HG03378 (cell line): ENCODE results near the gene RERE.

Experiments used
- ATAC-seq: cut with Tn5 transposase; IDR thresholded peaks from one replicate; pipeline ENCODE4 v1.9.1; 2021; ENCODE audit warnings: mild to moderate bottlenecking, moderate library complexity; ENCODE audit not compliant: unreplicated experiment

The RERE gene

GRCh38 chr1:8817412-8818324 is at the start of gene RERE:
RERE (minus strand) TSS chr1:8817640.
- ATAC-seq, result peak; percentile 76

GRCh38 chr1:8866792-8867415 is 49.5 kb upstream of the RERE start:
- ATAC-seq, result no peak

DNA sequence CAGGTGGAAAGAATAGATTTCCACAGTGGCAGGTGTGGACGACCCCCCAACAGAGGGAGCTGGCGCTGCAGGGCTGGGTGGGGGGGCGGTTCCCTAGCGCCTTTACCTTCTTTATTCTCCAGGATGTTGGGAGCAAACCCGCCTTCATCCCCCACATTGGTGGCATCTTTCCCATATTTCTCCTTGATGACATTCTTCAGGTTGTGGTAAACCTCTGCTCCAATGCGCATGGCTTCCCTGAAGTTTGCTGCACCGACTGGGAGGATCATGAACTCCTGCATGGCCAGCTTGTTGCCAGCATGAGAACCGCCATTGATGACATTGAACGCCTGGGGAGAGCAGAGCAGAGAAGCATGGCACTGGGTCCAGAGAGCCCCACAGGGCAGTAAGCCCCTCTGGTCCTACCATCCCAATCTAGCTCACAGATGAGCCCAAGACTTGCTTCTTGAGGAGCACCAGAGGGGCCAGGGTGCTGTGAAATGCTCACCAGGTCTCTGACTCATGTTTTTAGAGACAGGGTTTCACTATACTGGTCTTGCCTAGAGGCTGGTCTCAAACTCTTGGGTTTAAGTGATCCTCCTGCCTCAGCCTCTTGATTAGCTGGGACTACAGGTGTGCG is 48.8 kb upstream of the RERE start:
- no peak for ATAC-seq

DNA sequence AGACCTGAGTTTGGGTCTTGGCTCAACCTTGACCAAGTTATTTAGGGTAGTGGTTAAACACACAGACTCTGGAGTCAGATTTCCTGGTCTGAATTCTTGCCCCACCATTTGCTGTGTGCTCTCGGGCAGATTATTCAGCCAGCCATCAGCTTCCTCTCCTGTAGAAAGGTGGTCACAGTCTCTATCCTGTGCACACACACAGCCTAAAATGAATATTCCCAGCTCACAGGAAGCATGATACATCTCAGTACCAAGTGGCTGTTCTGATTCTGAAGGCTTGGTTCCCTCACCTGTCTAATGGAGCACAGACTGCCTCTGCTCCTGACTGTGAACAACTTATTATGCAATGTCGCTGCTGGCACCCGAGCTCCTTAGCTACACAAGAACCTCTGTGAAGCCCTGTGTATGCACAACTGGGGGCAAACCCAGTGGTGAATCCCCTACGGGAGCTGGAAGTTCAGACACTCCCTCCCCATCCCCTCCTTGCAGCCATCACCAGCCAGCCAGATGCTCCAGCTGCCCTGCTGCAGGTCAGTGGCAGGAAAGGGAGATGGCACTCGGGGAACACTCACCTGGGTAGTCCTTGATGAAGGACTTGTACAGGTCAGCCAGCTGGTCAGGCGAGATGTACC is 47.4 kb upstream of the RERE start:
- no peak for ATAC-seq

DNA sequence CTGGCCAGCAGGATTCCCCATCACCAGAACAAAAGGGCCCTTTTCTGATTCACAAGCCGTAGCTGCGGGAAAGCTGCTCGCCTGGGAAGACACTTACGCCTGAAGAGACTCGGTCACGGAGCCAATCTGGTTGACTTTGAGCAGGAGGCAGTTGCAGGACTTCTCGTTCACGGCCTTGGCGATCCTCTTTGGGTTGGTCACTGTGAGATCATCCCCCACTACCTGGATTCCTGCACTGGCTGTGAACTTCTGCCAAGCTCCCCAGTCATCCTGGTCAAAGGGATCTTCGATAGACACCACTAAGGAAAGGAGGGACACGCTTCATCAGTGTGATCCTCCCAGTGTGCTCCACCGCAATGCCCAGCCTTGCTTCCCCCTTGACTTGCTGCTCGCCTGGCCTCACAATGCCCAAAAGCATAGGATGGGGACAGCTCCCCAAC is 46.4 kb upstream of the RERE start:
- no peak for ATAC-seq

- no peak for ATAC-seq
Measured at GRCh38 chr1:8863138-8863537, 45.7 kb upstream of the RERE start.

DNA sequence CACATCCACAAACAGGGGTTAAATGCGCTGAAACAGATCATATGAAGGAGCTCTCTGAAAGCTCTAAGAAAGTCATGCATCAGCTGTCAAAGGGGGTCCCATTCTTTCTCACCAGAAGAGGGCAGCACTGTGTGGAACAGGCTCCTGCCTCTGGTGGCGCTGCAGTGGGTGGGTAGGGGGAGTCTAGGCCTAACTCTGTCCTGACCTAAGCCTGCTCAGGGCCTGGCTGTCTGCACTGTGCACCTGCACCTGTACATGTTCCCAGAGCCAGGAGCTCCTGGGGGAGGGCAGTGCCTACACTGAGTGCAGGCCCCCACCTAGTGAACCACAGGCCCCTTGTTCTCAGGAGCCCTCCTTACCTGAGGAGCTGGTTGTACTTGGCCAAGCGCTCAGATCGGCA is 45.1 kb upstream of the RERE start:
- ATAC-seq, result no peak

GRCh38 chr1:8860738-8861516 is 43.5 kb upstream of the RERE start:
- ATAC-seq, result no peak

DNA sequence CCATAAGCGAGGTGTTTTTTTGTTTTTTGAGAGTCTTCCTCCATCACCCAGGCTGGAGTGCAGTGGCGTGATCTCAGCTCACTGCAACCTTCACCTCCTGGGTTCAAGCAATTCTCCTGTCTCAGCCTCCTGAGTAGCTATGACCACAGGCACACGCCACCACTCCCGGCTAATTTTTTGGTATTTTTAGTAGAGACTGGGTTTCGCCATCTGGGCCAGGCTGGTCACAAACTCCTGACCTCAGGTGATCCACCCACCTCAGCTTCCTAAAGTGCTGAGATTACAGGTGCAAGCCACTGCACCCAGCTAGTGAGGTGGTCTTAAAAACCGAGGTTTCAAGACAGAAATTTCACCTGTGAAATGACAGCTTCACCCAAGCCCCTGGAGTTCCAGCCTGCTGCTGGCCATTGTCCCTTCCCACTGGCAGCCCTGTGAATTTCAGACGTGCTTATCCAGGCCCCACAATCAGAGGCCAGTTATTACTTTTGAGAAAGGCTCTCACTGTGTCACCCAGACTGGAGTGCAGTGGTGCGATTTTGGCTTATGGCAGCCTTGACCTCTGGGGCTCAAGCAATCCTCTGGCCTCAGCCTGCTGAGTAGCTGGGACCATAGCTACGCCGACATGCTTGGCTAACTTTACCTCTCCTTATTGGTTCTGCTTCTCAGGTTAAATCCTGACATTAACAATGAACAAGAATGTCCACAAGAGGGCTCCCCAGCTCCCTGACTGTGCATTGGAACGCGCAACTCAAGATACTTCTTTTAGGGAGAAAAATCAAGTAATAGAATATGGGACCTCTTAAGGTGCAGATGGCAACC is 41.7 kb upstream of the RERE start:
- no peak for ATAC-seq

DNA sequence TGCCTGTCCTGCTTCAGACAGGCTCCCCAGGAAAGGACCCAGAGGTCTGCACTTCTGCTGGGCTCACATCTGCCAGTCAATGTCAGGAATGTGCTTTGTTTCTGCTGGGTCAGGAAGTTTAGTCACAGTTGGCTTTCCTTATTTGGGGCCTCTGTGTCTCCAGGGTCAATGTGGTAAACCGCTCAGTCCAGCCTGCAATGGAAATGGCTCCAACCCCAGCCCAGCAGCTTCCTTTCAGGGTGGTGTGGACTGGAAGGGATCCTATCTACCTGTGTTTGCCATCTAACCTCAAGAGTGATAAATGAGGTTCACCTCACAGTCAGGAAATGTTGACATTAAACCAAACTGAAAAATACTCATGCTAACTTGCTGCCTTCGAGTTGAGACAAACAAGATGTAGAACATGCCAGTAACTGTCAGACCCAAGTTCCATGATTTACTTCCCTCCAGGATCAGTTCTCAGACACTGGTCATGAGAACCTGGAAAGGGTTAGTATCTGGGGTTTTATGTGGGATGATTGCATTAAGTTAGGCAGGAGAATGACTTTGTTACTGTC is 40.8 kb upstream of the RERE start:
- ATAC-seq, result no peak

DNA sequence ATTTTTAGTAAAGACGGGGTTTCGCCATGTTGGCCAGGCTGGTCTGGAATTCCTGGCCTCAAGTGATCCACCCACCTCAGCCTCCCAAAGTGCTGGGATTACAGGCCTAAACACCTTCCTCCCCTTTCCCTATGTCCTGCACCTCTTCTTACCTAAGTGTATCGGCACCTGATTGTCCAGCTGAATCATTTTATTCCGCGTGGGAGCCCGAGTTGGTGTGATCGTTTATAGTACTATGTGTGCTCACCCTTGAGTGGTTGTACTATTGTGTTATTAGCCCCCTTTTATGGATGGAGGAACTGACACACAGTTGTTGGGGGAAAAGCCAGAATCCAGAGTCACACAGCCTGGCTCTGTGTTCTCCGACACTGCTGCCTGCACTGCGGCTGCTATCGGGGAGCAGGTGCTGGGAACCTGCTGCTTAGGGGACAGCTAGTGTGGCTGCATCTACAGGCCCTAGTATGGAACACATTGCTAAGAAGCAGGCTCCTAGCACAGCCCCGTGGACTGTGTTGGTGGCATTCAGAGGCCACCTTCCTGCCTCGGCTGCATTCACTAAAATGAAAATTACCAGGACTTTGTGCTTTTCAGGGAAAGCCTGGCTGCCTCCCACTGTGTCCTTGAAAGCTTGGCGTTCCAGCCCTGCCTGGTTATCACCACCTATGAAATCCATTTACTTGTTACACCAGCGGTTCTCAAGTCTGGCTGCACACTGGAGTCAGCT is 39.4 kb upstream of the RERE start:
- ATAC-seq, result no peak

DNA sequence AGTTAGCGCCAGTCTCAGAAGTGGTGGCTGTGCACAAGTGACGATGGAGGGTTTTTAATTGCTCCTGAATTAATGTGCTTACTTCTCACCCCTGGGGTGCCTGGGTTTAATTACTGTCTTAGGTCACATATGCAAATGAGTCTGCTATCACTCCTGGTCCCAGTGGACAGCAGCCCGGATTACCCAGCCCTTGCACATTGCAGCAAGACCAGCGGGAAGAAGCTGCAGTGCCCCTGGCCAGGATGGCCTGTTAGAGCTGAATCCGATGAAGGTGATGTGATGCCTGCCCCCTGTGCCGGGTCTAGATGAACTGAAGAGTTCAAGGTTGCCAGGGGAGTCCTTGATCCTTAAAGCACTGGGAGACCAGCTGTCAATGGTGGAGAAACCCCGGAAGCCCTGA is 36.8 kb upstream of the RERE start:
- no peak for ATAC-seq

GRCh38 chr1:8851060-8851459 is 33.6 kb upstream of the RERE start:
- no peak for ATAC-seq

- no peak for ATAC-seq
Measured at GRCh38 chr1:8848663-8849386, 31.4 kb upstream of the RERE start.

GRCh38 chr1:8847990-8848389 is 30.6 kb upstream of the RERE start:
- no peak for ATAC-seq

- no peak for ATAC-seq
Measured at GRCh38 chr1:8846263-8846662, 28.8 kb upstream of the RERE start.

GRCh38 chr1:8845104-8846097 is 28.0 kb upstream of the RERE start:
- ATAC-seq, result no peak
